Panc1 (cell line): ENCODE results near the gene ARPC4.

Experiments
- POLR2AphosphoS5 ChIP-seq: IDR thresholded peaks from 2 replicates; pipeline ENCODE4 v1.6.1; 2012; ENCODE audit warnings: mild to moderate bottlenecking, low read depth, low read length, moderate library complexity
- TCF7L2 ChIP-seq: IDR thresholded peaks from 2 replicates; pipeline ENCODE4 v1.6.1; 2011; ENCODE audit warnings: mild to moderate bottlenecking, low read depth, low read length, inconsistent platforms
- TF ChIP-seq, protein P1 (sequence below): fragments of 450-650 bp; IDR thresholded peaks from 2 replicates; pipeline ENCODE4 v1.5.1; 2017; ENCODE audit warnings: mild to moderate bottlenecking
- TF ChIP-seq, protein P2 (sequence below), 2 experiments: IDR thresholded peaks; 2 replicates each; pipeline ENCODE4 v1.6.1; 2011 to 2012; ENCODE audit warnings: low read depth in 2 of 2, control low read depth in 1 of 2, low read length in 1 of 2, mild to moderate bottlenecking in 1 of 2, moderate library complexity in 1 of 2; ENCODE audit not compliant: insufficient read depth in 1 of 2

DNA sequence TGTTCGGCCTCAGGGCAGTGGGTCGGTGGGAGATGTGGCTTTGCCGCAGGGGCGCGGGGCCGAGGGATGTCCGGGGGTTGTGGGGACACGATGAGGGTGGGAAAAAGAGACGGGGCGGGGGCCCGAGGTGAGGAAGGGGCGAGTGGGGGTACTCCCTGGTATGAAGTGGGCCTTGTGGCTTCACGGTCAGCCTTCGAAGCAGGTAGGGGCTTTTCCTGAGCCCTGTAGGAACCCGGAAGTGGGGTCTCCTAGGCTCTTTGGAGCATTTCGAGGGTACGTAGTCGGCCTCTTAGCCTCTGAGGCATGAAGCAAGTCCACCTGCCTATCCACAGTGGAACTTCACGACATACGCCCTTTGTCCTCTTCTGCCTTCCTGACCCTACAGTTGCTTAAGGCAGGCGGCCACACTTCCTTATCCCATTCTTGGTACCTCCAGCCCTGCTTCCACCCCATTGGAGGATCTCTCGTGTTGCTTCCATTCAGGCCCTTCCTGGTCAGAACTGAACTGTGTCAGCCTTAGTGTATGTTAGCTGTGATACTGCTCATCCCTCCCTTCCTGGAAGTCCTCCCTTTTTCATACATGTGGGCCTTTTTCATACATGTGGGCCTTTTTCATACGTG is 389 bp downstream of the ARPC4 start:
- TF ChIP-seq, protein P1, sequence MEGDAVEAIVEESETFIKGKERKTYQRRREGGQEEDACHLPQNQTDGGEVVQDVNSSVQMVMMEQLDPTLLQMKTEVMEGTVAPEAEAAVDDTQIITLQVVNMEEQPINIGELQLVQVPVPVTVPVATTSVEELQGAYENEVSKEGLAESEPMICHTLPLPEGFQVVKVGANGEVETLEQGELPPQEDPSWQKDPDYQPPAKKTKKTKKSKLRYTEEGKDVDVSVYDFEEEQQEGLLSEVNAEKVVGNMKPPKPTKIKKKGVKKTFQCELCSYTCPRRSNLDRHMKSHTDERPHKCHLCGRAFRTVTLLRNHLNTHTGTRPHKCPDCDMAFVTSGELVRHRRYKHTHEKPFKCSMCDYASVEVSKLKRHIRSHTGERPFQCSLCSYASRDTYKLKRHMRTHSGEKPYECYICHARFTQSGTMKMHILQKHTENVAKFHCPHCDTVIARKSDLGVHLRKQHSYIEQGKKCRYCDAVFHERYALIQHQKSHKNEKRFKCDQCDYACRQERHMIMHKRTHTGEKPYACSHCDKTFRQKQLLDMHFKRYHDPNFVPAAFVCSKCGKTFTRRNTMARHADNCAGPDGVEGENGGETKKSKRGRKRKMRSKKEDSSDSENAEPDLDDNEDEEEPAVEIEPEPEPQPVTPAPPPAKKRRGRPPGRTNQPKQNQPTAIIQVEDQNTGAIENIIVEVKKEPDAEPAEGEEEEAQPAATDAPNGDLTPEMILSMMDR, result no peak
- TF ChIP-seq TCF7L2 (no peak), POLR2AphosphoS5 (no peak)
- TF ChIP-seq, protein P2, sequence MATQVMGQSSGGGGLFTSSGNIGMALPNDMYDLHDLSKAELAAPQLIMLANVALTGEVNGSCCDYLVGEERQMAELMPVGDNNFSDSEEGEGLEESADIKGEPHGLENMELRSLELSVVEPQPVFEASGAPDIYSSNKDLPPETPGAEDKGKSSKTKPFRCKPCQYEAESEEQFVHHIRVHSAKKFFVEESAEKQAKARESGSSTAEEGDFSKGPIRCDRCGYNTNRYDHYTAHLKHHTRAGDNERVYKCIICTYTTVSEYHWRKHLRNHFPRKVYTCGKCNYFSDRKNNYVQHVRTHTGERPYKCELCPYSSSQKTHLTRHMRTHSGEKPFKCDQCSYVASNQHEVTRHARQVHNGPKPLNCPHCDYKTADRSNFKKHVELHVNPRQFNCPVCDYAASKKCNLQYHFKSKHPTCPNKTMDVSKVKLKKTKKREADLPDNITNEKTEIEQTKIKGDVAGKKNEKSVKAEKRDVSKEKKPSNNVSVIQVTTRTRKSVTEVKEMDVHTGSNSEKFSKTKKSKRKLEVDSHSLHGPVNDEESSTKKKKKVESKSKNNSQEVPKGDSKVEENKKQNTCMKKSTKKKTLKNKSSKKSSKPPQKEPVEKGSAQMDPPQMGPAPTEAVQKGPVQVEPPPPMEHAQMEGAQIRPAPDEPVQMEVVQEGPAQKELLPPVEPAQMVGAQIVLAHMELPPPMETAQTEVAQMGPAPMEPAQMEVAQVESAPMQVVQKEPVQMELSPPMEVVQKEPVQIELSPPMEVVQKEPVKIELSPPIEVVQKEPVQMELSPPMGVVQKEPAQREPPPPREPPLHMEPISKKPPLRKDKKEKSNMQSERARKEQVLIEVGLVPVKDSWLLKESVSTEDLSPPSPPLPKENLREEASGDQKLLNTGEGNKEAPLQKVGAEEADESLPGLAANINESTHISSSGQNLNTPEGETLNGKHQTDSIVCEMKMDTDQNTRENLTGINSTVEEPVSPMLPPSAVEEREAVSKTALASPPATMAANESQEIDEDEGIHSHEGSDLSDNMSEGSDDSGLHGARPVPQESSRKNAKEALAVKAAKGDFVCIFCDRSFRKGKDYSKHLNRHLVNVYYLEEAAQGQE (IDR thresholded peaks at IDR 0.05; ENCODE audit: insufficient read depth in 1 of 2, low read depth in 2 of 2, low read length in 1 of 2), result no peak
